IMR-90 (cell line): ENCODE results near the gene RNF4.

ENCODE experiments used
- NFE2L2 ChIP-seq: fragments of 150-350 bp; IDR thresholded peaks from 2 replicates; pipeline ENCODE4 v1.6.1; 2016; ENCODE audit warnings: low read depth, mild to moderate bottlenecking, low read length
- POLR2A ChIP-seq: IDR thresholded peaks from 2 replicates; pipeline ENCODE4 v1.6.1; 2012; ENCODE audit warnings: mild to moderate bottlenecking, low read depth, low read length
- SMC3 ChIP-seq: fragments of 150-350 bp; IDR thresholded peaks from 2 replicates; pipeline ENCODE4 v1.6.1; 2016; ENCODE audit warnings: low read depth, mild to moderate bottlenecking, antibody characterized with exemption, low read length, moderate library complexity
- TF ChIP-seq, protein P1 (sequence below): fragments of 150-350 bp; IDR thresholded peaks from 2 replicates; pipeline ENCODE4 v1.6.1; 2017; ENCODE audit warnings: mild to moderate bottlenecking, antibody characterized with exemption, low read length, low read depth
- TF ChIP-seq, protein P2 (sequence below): conservative IDR thresholded peaks from 2 replicates; pipeline ENCODE4 v1.5.1; 2012; ENCODE audit warnings: mild to moderate bottlenecking, low read depth, low read length, improper control_type of control experiment

DNA sequence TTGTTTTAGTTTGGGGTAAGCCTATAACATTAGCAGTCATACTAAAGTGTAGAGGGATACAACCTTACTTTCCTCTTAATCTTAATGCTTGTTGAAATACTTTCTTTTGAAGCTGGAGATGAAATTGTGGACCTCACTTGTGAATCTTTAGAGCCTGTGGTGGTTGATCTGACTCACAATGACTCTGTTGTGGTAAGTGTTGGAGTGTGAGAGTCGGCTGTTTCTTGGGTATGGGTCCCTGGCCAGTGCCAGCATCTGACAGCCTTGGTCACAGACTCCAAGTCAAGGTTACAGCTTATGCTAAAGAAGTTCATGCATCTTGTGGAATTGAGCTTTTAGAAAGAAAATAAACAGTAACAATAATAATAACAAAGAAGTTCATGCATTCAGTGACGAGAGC lies 31.6 kb downstream of the RNF4 start:
- TF ChIP-seq, protein P1, sequence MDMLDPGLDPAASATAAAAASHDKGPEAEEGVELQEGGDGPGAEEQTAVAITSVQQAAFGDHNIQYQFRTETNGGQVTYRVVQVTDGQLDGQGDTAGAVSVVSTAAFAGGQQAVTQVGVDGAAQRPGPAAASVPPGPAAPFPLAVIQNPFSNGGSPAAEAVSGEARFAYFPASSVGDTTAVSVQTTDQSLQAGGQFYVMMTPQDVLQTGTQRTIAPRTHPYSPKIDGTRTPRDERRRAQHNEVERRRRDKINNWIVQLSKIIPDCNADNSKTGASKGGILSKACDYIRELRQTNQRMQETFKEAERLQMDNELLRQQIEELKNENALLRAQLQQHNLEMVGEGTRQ: no peak
- TF ChIP-seq POLR2A (no peak), NFE2L2 (no peak), SMC3 (no peak)
- TF ChIP-seq, protein P2, sequence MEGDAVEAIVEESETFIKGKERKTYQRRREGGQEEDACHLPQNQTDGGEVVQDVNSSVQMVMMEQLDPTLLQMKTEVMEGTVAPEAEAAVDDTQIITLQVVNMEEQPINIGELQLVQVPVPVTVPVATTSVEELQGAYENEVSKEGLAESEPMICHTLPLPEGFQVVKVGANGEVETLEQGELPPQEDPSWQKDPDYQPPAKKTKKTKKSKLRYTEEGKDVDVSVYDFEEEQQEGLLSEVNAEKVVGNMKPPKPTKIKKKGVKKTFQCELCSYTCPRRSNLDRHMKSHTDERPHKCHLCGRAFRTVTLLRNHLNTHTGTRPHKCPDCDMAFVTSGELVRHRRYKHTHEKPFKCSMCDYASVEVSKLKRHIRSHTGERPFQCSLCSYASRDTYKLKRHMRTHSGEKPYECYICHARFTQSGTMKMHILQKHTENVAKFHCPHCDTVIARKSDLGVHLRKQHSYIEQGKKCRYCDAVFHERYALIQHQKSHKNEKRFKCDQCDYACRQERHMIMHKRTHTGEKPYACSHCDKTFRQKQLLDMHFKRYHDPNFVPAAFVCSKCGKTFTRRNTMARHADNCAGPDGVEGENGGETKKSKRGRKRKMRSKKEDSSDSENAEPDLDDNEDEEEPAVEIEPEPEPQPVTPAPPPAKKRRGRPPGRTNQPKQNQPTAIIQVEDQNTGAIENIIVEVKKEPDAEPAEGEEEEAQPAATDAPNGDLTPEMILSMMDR: no peak
